Glutamatergic neuron (in vitro differentiated cells): ENCODE measurements around the gene PSMB3. TPM values are rescaled to one million over a fixed set of nuclear protein-coding genes. Genes with fewer than 3 reads are reported as not detected.

Source experiments
- DNase-seq: peaks from one replicate; pipeline ENCODE4 v3.0.0; 2022
- H3K27ac Mint-ChIP-seq: one replicate; pipeline ENCODE4 v1.8.0; 2020; ENCODE audit warnings: mild to moderate bottlenecking, mixed read lengths, inconsistent platforms; ENCODE audit not compliant: unreplicated experiment
- H3K27me3 Mint-ChIP-seq: one replicate; pipeline ENCODE4 v1.8.0; 2020; ENCODE audit warnings: mild to moderate bottlenecking, moderate library complexity, mixed read lengths, inconsistent platforms; ENCODE audit not compliant: unreplicated experiment
- H3K36me3 Mint-ChIP-seq: one replicate; pipeline ENCODE4 v1.8.0; 2020; ENCODE audit warnings: mild to moderate bottlenecking, mixed read lengths, inconsistent platforms; ENCODE audit not compliant: unreplicated experiment
- H3K4me1 Mint-ChIP-seq: one replicate; pipeline ENCODE4 v1.8.0; 2020; ENCODE audit warnings: mild to moderate bottlenecking, low read depth, mixed read lengths, inconsistent platforms; ENCODE audit not compliant: unreplicated experiment
- H3K4me3 Mint-ChIP-seq: one replicate; pipeline ENCODE4 v1.8.0; 2020; ENCODE audit warnings: mild to moderate bottlenecking, mixed read lengths, inconsistent platforms; ENCODE audit not compliant: unreplicated experiment
- H3K9me3 Mint-ChIP-seq: one replicate; pipeline ENCODE4 v1.8.0; 2020; ENCODE audit warnings: mild to moderate bottlenecking, moderate library complexity, mixed read lengths, inconsistent platforms; ENCODE audit not compliant: unreplicated experiment
- total RNA-seq: library from RNA; stranded (reverse); fragmentation: NEBNext Ultra II Directional; extraction: Animal tissue kit (Norgen Biotek cat#: 25700); gene quantifications from one replicate; pipeline ENCODE4 v1.2.1, GENCODE V29; 2021; ENCODE audit not compliant: unreplicated experiment
- TF ChIP-seq, protein P1 (sequence below): fragments of 200-600 bp; sonication (generic); IDR thresholded peaks from one replicate; pipeline ENCODE4 v1.5.0; 2021; ENCODE audit not compliant: partially characterized antibody, unreplicated experiment

The PSMB3 gene
- total RNA-seq, 1 donor from 2014 or later: 121 TPM

DNA sequence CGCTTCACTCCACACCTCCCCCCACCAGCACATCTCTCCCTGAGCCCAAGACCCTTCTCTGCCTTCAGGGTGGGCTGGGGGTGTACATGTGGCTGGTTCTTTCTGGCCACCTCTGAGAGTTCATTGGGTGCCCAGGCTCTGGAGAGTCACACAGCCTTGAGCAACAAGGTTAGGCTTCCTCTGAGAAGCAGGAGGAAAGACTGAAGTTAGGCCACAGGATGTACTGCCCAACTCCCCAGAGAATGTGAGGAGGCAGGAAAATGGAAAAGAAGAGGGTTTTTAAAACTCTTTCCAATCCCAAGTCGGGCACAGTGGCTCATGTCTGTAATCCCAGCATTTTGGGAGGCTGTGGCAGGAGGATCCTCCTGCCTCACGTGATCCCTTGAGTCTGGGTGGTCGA, 11.7 kb upstream of the PSMB3 start:
- Mint-ChIP-seq H3K4me1 (peaks cover 31% of the 10 kb centered on the region), H3K4me3 (no peak overlapping the region), H3K27me3 (peaks cover 9% of the 10 kb centered on the region), H3K27ac (peak overlapping the region; percentile 64), H3K36me3 (peaks cover 5% of the 10 kb centered on the region), H3K9me3 (peaks cover 16% of the 10 kb centered on the region)
- TF ChIP-seq, protein P1, sequence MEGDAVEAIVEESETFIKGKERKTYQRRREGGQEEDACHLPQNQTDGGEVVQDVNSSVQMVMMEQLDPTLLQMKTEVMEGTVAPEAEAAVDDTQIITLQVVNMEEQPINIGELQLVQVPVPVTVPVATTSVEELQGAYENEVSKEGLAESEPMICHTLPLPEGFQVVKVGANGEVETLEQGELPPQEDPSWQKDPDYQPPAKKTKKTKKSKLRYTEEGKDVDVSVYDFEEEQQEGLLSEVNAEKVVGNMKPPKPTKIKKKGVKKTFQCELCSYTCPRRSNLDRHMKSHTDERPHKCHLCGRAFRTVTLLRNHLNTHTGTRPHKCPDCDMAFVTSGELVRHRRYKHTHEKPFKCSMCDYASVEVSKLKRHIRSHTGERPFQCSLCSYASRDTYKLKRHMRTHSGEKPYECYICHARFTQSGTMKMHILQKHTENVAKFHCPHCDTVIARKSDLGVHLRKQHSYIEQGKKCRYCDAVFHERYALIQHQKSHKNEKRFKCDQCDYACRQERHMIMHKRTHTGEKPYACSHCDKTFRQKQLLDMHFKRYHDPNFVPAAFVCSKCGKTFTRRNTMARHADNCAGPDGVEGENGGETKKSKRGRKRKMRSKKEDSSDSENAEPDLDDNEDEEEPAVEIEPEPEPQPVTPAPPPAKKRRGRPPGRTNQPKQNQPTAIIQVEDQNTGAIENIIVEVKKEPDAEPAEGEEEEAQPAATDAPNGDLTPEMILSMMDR: no peak
- no peak for DNase-seq

DNA sequence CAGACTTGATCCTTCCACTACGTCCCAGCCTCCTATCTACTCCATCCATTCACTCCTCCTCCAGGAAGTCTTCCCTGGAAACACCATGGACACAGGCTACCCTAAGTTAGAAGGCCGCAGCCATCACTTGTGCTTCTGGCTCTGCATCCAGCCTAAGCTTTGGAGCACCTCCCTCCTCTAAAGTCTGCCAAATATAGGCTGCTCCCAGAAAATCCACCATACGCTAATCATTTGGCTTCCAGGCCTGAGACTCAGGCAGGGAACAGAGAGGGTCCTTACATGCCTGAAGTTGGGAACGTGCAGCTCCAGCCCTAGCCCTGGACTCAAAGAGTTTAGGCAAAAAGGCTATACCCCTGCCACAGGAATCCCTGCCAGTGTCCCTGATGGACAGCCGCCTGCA, 11.1 kb upstream of the PSMB3 start:
- DNase-seq: no peak
- H3K27ac Mint-ChIP-seq: no peak overlapping the region
- H3K27me3 Mint-ChIP-seq: peaks cover 9% of the 10 kb centered on the region
- H3K9me3 Mint-ChIP-seq: peaks cover 18% of the 10 kb centered on the region
- TF ChIP-seq, protein P1: no peak
- peaks cover 5% of the 10 kb centered on the region for H3K36me3 Mint-ChIP-seq
- peak overlapping the region; percentile 12 for H3K4me3 Mint-ChIP-seq
- peaks cover 38% of the 10 kb centered on the region for H3K4me1 Mint-ChIP-seq

DNA sequence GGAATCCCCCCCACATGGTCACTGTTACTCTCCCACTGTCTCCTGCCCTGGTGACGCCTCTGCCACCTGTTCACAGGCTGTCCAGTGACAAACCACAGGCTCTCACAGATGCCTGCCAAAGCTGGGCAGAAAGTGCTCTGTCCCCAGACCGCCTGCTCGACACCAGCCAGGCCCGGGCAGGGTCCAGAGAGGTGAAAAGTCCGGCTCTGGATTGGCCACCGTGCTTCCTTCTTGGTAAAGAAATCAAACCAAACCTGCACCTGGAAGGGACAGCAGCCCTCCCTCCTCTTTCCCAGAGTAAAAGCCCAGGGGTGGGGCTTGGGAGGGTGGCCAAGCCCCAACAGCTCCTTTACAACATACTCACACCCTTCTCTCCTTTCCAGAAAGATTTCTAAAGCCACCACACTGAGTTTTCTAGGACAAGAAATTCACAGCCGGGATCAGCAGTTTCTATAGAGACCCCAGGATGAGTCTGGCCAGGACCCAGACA, 10.6 kb upstream of the PSMB3 start:
- Mint-ChIP-seq H3K27ac (peak overlapping the region; percentile 57), H3K9me3 (peaks cover 19% of the 10 kb centered on the region), H3K27me3 (peaks cover 9% of the 10 kb centered on the region), H3K4me3 (peak overlapping the region; percentile 76), H3K4me1 (peaks cover 39% of the 10 kb centered on the region), H3K36me3 (peaks cover 5% of the 10 kb centered on the region)
- TF ChIP-seq, protein P1: no peak
- DNase-seq: no peak

DNA sequence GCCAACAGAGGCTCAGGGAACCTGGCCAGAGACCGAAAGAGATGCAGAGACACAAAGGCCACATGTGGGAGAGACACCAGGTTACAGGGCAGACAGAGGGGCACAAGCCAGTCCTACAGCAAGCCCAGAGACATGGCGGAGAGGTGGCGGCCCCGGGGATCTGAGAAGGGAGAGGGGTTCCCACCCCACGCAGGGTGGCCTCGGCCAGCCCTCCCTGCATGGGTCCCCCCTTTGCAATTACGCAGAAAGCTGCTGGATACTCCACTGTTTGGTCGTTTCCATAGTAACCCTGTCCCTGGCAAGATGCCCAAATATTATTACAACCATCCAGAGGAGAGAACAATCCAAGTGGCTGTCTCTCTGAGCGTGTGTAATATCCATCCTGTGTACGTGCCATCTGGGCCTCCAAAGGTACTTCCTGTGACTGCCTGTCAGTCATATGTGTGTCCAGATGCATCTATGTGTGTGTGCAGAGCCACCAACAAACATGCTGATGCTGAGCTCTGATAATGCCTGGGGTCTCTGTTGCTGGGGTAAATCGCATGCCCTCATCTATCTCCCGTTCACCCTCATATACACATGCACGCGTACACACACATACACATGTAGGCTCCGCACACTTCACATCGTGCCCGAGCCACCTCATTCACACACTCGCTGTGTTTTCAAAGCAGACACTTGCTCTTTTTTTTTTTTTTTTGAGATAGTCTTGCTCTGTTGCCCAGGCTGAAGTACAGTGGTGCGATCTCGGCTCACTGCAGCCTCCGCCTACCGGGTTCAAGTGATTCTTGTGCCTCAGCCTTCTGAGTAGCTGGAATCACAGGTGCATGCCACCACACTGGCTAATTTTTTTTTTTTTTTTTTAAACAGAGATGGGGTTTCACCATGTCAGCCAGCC, 9.9 kb upstream of the PSMB3 start:
- TF ChIP-seq, protein P1: no peak
- H3K4me1 Mint-ChIP-seq: peaks cover 39% of the 10 kb centered on the region
- H3K27me3 Mint-ChIP-seq: peaks cover 9% of the 10 kb centered on the region
- H3K9me3 Mint-ChIP-seq: peaks cover 19% of the 10 kb centered on the region
- no peak for DNase-seq
- peaks cover 5% of the 10 kb centered on the region for H3K36me3 Mint-ChIP-seq
- peak overlapping the region; percentile 76 for H3K4me3 Mint-ChIP-seq
- peak overlapping the region; percentile 57 for H3K27ac Mint-ChIP-seq
